ENCODE results near the gene LRRC53.

LRRC53 gene

DNA sequence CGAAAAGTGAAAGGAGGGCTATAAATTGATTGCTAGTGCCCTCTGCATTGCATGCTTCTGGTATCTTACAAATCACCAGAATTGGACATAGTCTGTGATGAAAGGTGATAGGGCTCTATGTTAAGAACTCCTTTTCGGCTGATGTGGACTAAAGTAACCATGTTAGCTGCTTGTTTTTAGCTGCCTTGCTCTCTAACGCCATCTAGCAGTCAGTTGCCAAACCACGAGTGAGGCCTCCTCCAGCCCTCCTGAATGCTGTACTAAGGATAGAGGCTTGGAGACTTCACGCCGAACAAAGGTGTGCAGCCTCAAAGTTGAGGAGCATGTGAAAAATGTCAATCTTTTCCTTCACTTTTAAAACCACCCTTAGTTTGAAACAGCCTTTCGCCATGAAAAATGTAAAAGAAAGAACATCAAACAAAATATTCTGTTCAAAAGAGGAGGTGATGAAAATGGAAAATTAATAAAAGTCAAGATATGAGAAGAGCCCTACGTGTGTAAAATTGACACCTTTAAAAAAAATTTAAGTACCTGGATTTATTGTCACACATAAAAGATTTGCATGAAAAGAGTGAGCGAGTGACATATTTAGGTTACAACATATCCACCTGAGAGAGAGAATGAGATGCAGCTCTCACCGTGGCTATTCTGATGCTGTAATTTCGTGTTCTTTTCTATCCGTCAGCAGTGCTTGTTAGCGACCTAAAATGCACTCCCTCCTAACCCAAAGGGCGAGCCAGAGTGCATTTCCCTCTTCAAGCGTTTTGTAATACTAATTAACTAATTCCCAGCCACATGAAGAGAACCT lies 8.1 kb downstream of the LRRC53 start:
- peak; percentile 15 to 44 (median 29) for DNase-seq (ENCODE audit: low read depth in 2 of 3, low spot score in 1 of 3)

DNA sequence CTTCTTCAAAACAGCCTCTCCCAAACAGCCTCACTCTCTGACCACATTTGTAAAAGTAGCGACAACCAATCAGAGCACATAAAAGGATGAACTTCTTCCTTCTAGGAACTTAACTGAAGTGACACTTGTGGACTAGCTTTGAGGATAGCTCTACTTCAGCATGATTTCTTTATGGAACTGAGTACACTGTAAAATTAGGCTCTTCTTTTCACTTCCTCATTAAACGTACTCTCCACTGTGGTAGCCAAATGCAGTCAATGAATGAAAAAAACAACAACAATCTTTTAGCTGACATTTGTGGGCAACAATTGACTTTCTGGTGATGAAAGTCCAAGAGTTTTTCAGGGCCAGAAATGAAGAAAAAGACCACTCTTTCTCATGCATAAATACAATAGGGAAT lies 9.6 kb downstream of the LRRC53 start:
- no peak for DNase-seq (ENCODE audit: low read depth in 2 of 3, low spot score in 1 of 3)

DNA sequence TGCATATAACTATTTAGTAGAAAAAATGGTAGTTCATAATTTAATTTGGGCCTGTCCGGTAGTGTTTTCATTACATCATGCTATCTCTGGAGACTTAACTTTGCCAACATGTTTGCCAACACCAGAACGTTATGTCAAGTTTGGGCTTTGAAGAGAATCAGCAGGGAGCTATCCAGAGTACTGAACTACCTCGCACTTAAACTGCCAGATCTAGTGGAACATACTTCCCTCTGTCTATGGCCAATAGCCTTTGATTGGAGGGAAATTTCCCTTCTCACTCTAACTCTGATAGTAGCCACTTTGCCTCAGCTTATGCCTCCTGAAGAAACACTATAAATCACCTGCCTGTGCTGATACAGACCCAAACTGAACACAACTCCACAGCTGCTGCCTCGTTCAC lies 10.0 kb downstream of the LRRC53 start:
- no peak for DNase-seq (ENCODE audit: low read depth in 2 of 3, low spot score in 1 of 3)

DNA sequence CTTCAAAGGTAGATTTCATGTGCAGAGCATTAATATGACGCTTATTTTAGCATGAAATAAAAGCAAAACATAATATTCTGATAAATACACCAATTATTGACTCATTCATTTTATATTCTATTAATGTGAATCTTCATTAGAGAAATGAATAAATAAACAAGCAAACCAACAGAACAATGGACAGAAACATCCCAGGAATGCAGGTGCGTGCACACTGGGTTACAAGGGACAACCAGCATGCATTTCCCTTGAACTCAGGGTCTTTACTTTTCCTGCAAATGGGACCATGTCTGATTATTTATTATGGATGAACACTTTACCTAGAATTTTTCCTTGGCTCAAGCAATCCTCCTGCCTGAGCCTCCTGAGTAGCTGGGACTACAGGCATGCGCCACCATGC lies 13.5 kb downstream of the LRRC53 start:
- no peak for DNase-seq (ENCODE audit: low read depth in 2 of 3, low spot score in 1 of 3)

DNA sequence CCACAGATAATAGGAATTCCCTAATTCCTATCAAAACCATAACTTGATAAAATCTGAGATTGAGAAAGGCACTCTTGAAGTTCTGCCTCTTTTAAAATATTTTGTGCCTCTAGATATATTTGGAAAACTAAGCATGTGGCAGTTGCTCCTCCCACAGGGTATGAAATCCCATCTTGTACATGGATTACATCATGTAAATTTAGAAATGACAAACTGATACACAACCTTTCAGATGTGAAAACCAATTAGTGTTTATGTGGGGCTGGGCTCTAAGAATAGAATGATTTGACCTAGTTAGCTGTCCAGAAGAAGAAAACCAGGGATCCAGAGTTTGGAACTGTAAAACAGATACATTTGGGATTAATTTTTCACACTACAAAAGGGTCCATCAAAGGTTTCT lies 15.7 kb downstream of the LRRC53 start:
- no peak for DNase-seq (ENCODE audit: low read depth in 2 of 3, low spot score in 1 of 3)

DNA sequence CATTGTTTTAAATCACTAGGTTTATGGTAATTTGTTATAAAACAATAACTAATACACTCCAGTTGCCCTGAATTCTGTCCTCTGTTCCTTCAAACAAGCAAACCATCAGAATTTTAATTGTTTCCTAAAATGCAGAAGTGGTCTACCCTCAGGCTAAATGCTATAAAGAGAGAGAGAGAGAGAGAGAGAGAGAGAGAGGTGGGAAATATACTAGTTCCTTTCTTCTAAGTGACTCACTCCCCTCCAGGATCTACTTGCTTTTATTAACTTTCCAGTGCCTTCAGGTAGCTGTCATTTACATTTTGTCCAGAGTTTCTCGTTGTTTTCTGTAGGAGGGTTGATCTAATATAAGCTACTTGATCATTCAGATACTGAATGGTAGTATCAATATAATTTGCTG lies 26.4 kb downstream of the LRRC53 start:
- no peak for DNase-seq (ENCODE audit: low read depth in 2 of 3, low spot score in 1 of 3)

DNA sequence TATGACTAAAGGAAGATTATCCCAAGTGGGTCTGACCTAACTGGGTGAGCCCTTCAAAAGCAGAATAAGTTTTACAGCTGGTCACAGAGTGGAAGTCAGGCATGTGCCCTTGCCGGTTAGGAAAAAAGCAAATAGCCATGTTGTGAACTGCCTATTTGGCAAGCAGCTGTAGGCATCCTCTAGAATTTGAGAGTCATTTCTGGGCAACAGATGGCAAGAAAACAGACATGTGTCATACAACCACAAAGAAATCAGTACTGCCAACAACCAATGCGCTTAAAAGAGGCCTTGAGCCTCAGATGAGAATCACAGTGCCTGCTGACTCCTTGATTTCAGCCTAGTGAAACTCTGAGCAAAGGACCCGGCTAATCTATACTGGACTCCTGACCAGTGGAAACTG lies 26.8 kb downstream of the LRRC53 start:
- DNase-seq (ENCODE audit: low read depth in 2 of 3, low spot score in 1 of 3) = no peak

DNA sequence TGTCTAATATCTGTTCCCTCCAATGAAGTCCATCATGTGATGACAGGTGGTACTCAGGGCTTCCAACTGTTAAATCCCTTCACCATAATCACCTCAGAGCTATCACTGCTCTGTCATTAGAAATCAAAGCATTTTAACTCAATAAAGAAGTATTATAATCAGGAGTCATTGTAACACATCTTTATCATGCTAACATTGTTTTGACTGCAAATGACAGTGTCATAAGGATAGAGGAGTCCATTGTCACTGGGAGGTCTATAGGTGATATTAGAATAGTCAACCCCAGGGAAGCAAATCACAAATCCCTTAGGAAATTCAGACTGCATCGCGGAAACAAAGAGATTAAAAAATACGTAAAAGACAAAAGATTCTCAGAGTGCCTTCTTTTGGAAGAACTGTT lies 30.8 kb downstream of the LRRC53 start:
- no peak for DNase-seq (ENCODE audit: low read depth in 2 of 3, low spot score in 1 of 3)

DNA sequence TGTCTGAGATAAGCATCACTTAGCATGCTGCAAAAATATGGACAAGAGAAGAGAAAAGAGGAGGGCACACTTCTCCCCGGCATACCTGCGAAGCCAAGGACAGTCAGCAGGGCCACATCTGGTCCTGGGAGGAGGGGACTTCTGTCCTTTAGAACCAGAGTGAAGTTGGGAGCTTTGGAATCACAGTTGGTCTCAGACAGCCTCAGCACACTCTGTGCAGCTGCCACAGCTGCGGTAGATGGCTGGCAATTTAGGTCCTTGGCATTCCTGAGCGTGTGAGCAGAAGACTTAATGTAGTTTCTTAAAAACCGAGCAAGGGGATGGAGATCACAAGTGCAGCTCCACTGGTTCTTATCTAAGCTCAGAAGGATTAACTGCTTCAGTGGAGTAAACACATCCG lies 32.3 kb downstream of the LRRC53 start:
- DNase-seq (ENCODE audit: low read depth in 2 of 3, low spot score in 1 of 3) = no peak

DNA sequence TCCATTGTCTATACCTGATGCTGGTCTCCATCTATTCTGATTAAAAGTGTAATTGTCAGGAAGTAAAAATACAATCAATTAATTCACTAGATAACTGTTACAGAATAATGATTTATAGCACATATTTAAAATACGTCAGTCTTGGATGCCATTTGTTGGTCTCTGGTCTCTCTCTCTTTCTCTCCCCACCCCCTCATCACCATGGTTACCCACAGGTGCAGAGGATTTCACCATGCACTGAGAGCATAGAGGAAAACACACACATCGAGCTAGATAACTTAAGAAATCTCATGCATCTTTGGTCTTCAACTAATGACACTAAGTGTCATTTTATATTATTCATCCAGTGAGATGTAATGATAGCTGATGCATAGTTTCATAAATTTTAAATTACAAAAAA lies 33.4 kb downstream of the LRRC53 start:
- no peak for DNase-seq (ENCODE audit: low read depth in 2 of 3, low spot score in 1 of 3)

DNA sequence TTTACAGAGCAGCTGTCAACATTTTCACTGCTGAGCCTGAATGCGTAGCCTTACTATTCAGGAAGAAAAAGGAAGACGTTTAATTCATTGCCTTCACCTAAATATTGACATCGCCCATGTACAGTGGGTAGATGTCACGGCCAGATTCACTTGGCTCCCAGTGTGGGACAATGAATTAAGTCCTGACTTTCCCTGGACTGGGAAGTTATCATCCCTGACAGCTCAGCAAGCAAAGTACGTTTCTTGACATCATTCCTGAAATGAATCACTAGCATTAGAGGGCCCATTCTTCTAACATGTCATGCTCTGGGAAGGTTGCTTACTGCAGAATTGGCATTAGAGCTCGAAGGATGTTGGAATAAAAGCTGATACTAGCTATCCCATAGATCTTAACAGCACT lies 37.8 kb downstream of the LRRC53 start:
- DNase-seq (ENCODE audit: low read depth in 2 of 3, low spot score in 1 of 3) = no peak

DNA sequence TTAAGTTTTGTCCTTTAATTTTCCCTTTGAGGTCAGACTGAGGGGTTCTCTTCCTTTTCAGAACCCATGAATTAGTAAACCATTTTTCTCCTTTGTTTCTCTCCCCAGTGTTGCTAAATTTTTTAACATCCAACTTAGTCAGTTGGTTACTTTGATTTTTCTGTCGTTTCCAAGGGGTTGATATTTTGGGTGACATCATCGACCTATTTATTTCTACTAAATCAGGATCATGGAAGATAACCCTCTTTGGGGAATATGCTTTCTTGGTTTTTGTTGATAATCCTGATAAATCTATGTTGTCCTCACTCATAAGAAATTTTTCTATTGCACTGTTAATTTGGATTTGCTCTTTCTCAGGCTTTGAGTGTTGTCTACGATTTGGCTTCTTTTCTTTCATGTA lies 40.9 kb downstream of the LRRC53 start:
- no peak for DNase-seq (ENCODE audit: low read depth in 2 of 3, low spot score in 1 of 3)

DNA sequence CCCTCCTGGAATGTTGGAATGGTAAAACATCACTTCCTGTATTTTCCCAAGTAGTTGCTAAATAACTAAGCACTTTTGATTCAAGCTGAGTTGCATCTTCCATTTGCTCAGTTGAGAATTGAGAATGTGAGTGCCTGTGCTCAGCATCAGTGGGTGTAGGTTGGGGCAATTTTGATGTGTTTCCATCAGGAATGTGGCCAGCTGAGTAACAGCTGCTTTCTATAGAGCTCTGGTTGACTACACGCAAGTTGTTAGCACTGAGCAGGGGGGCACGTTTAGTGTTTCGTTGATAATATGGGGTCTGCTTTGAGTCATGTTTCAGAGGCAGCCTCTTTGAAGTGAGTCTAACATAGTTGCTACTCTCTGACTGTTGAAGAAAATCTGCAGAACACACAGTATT lies 41.5 kb downstream of the LRRC53 start:
- no peak for DNase-seq (ENCODE audit: low read depth in 2 of 3, low spot score in 1 of 3)

DNA sequence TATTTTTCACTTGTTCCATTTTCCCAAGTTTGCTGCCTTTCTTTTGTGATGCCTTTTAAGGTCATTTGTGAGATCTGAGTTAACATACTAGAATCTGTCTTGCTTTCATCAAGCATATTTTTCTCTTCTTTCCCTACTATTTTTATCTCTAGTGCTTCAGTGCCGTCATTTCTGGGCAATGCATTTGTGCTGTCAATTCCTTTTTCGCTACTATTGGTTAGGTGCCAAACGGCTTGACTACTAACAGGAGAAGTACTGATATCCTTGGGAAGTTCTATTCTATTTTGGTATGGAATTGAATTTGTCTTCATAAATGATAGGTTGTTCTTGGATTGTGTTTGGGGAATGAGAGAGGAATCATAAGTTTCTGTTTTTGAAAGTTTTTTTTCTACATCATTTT lies 42.2 kb downstream of the LRRC53 start:
- DNase-seq (ENCODE audit: low read depth in 2 of 3, low spot score in 1 of 3) = no peak

DNA sequence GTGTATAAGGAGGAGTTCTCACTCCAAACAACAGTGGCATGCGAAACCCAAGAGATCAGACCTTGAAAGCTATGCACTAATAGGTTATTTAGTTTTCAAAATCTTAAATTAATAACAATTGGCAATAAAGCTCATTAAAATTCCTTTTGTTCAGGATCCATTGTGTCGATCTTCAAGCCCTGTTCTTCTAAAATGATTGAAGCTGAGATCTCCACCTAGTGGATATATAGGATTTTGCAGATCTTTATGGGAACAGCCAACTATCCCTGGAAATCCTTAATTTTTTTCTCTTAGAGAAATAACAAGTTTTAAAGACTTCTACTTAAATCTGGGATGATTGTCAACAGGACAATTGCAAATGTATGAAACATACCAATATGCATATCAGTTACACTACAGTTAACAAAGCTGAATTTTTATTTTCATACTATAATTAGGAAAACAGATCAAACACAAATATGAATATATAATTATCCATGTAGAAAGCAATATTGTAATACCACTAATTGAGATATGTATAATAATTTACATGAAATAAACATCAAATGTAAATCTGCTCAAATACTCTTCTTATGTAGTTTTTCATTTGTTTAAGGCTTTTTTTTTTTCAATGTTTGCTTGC lies 43.3 kb downstream of the LRRC53 start:
- no peak for DNase-seq (ENCODE audit: low read depth in 2 of 3, low spot score in 1 of 3)

DNA sequence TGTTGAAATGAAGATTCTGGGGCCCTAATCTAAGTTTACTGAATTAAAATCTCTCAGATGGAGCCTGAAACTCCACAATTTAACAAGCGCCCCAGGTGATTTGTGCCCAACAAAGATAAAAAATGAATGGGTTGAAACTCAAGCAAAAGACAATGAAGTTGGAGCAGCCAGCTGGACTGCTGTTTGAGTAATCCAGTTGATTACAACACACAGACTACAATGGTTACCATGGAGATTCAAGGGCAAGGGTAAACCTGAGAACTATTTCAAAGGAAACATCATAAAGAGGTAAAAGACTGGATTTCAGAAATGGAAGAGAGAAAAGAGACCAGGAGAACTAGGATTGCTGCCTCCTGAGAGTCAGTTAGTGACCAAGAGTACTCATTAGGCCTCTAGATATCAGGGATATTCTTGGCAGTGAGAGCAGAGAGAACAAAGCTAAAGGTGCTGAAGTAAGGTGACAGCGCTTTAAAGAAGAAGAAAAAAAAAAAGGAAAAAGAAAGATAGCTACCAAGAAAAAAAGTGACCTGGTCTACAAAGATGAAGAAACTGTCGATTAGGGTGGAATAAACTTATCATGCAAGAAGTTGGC lies 44.5 kb downstream of the LRRC53 start:
- no peak for DNase-seq (ENCODE audit: low read depth in 2 of 3, low spot score in 1 of 3)

DNA sequence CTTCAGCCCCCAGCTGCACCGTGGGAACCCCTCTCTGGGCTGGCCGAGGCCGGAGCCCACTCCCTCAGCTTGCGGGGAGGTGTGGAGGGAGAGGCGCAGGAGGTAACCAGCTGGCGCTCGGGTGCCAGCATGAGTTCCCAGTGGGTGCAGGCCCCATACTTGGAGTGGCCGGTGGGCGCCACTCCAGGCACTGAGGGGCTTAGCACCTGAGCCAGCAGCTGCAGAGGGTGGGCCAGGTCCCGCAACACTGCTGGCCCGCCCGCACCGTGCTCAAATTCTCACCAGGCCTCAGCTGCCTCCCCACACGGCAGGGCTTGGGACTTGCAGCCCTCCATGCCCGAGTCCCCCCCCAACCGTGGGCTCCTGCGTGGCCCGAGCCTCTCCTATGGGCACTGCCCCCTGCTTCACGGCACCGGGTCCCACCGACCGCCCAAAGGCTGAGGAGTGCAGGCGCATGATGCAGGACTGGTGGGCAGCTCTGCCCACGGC lies 47.2 kb downstream of the LRRC53 start:
- DNase-seq (ENCODE audit: low read depth in 2 of 3, low spot score in 1 of 3) = no peak

DNA sequence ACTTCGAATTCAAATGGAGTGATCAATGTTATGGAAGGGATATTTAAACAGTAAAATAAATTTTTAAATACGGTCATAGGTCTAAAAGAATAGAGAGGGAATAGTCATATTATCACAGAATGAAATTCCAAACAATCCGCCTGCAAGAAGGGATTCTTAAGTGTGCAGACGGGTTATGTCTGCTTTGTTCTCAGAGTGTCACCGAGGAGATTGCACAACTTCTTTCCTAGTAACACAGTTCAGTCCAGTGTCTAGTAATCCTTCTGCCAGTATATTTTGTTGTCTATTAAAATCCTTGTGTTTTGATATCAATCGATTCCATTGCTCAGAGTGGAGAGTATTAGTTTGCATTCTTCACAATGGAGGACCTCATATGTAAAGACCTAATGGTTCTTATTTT lies 48.4 kb downstream of the LRRC53 start:
- DNase-seq (ENCODE audit: low read depth in 2 of 3, low spot score in 1 of 3) = no peak

DNA sequence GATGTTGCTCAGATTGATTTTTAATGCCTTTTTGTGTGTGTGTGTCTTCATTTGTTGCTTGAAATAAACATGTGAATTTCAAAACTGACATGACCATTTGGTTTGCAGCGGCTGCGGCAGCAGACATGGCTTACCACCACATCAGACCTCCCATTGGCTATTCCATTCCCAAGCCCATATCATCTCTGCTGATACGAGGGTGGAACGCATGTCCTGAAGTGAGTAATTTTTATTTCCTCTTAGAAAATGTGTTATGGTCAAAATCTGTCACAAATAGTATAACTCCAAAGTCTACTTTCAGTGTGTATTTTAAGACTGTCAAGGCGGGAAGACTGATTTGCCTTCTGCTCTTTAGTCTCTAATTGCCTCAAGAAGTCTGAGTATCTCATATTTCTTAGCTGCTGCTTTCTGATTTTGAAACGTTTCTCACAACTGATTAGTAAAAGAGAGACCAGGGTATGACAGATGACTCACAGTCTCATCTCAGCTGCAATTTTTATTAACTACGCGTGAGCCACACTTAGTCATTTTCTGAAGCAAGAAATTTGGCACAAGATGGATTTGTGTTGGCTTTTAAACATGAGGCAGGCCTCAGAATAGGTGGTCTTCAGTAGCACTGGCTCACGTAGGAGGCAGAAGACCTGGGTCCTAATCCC lies 49.0 kb downstream of the LRRC53 start:
- no peak for DNase-seq (ENCODE audit: low read depth in 2 of 3, low spot score in 1 of 3)

DNA sequence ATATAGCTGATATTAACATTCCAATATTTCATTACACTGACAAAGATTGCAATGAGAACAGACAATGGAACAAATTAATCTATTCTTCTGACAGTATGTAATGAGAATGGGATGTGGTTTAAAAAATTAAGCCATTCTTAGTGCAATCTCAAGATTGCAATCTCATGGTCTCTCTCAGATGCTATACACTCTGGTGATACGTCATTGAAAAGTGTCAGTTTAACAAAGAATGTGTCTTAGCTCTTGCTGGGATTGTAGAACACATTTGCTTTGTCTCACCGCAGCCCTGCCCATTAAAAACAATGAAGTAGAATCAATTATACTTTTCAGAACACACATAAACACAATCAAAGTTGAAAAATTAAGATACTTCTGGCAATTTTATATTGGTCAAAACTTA lies 55.2 kb downstream of the LRRC53 start:
- DNase-seq (ENCODE audit: low read depth in 2 of 3, low spot score in 1 of 3) = no peak

DNA sequence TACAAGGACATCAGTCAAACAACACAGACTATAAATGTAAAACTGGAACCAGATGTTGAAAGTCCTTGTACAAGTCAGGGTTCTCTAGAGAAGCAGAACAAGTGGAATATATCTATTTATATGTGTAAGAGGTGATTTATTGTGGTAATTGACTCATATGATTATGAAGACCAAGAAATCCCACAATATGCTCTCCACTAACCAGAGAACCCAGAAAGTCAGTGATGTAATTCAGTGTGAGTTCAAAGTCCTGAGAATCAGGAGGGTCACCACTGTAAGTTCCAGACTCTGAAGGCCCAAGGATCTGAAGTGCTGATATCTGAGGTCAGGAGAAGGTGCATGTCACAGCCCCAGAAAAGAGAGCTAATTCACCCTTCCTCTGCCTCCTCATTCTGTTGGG lies 57.0 kb downstream of the LRRC53 start:
- no peak for DNase-seq (ENCODE audit: low read depth in 2 of 3, low spot score in 1 of 3)

DNA sequence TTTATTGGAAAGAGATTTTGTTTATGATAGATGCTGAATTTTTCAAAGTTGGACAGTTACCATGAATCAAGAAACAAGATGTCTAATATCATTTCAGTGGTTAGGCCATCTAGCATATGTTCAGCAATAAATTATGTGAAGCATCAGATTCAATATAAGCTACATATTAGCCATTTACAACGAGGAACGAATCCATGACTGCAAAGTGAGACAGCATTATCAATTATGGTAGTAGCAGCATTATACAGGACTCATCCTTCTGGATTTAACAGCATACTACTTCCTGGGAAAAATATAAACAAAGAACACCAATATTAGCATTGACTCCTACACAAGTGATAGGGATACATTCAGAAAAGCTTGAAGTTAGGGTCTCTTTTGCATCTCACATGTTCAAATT lies 59.1 kb downstream of the LRRC53 start:
- DNase-seq (ENCODE audit: low read depth in 2 of 3, low spot score in 1 of 3) = no peak
